Cardiac muscle cell (in vitro differentiated cells and primary cell): Measurements from ENCODE around the gene VSX1. TPM values are rescaled to one million over a fixed set of nuclear protein-coding genes. Genes with fewer than 3 reads are reported as not detected.

Experiments
- DNase-seq, 2 donors: peaks; one replicate each; pipeline versions ENCODE4 v3.0.0 to v3.0.0-alpha.2; 2010 to 2017; ENCODE audit warnings: low read depth in 1 of 2, low spot score in 1 of 2
- H3K27ac ChIP-seq: fragments of 200-600 bp; sonication (generic); 2 replicates; pipeline ENCODE4 v1.5.1; 2016
- H3K27me3 ChIP-seq: fragments of 200-600 bp; sonication (generic); 2 replicates; pipeline ENCODE4 v1.6.0; 2016; ENCODE audit warnings: control low read depth
- H3K36me3 ChIP-seq: fragments of 200-600 bp; sonication (generic); 2 replicates; pipeline ENCODE4 v1.5.1; 2016; ENCODE audit warnings: control low read depth
- H3K4me1 ChIP-seq: fragments of 200-600 bp; sonication (generic); 2 replicates; pipeline ENCODE4 v1.8.1; 2017; ENCODE audit warnings: low read depth, mild to moderate bottlenecking, mixed run types
- H3K4me3 ChIP-seq: fragments of 200-600 bp; sonication (generic); 2 replicates; pipeline ENCODE4 v1.5.1; 2016; ENCODE audit warnings: mild to moderate bottlenecking
- H3K9me3 ChIP-seq: fragments of 200-600 bp; sonication (generic); 2 replicates; pipeline ENCODE4 v1.5.1; 2017; ENCODE audit warnings: low read depth, mild to moderate bottlenecking, control low read depth
- CTCF ChIP-seq: IDR thresholded peaks from 2 replicates; pipeline ENCODE4 v1.5.1; 2012; ENCODE audit warnings: low read depth, mild to moderate bottlenecking, low read length
- polyA plus RNA-seq: library from polyadenylated mRNA; unstranded; fragments of >200 nt; fragmentation: Nextera tagmentation; extraction: Ambion mirVana; gene quantifications from 2 replicates; pipeline ENCODE4 v1.2.1, GENCODE V29; 2016
- total RNA-seq: library from RNA; depleted of rRNA; stranded (reverse); fragments of >200 nt; gene quantifications from 2 replicates; pipeline ENCODE4 v1.2.3, GENCODE V29; 2016

VSX1 gene
- total and polyA plus RNA-seq, 2 experiments from 2014 or later = not detected

GRCh38 chr20:25057234-25058050 lies 24.5 kb downstream of the VSX1 start:
- Histone ChIP-seq H3K36me3 (no peaks in the 10 kb centered on the region), H3K27me3 (peaks cover 97% of the 10 kb centered on the region), H3K27ac (no peak overlapping the region), H3K9me3 (no peaks in the 10 kb centered on the region), H3K4me1 (no peaks in the 10 kb centered on the region), H3K4me3 (peak overlapping the region; percentile 16)
- peak; percentile 50 to 55 for DNase-seq
- no peak for TF ChIP-seq CTCF

GRCh38 chr20:25056690-25057233 lies 25.2 kb downstream of the VSX1 start:
- no peaks in the 10 kb centered on the region for H3K36me3 ChIP-seq
- no peak overlapping the region for H3K27ac ChIP-seq
- no peaks in the 10 kb centered on the region for H3K4me1 ChIP-seq
- no peak for TF ChIP-seq CTCF
- H3K27me3 ChIP-seq = peaks cover 95% of the 10 kb centered on the region
- H3K4me3 ChIP-seq = peak overlapping the region; percentile 16
- H3K9me3 ChIP-seq = no peaks in the 10 kb centered on the region
- peak in 1 of 2 donors; percentile 25 for DNase-seq

GRCh38 chr20:25055711-25056495 lies 26.0 kb downstream of the VSX1 start:
- H3K4me3 ChIP-seq = no peak overlapping the region
- peak in 1 of 2 donors; percentile 12 for DNase-seq
- no peaks in the 10 kb centered on the region for H3K36me3 ChIP-seq
- H3K9me3 ChIP-seq = no peaks in the 10 kb centered on the region
- no peaks in the 10 kb centered on the region for H3K4me1 ChIP-seq
- peaks cover 95% of the 10 kb centered on the region for H3K27me3 ChIP-seq
- no peak for TF ChIP-seq CTCF
- no peak overlapping the region for H3K27ac ChIP-seq

GRCh38 chr20:25054995-25055629 lies 26.8 kb downstream of the VSX1 start:
- Histone ChIP-seq H3K27ac (no peak overlapping the region), H3K27me3 (peaks cover 92% of the 10 kb centered on the region), H3K4me3 (no peak overlapping the region), H3K4me1 (no peaks in the 10 kb centered on the region), H3K9me3 (no peaks in the 10 kb centered on the region), H3K36me3 (no peaks in the 10 kb centered on the region)
- DNase-seq = peak in 1 of 2 donors; percentile 33
- no peak for TF ChIP-seq CTCF

- Histone ChIP-seq H3K9me3 (no peaks in the 10 kb centered on the region), H3K27ac (no peak overlapping the region), H3K27me3 (peaks cover 92% of the 10 kb centered on the region), H3K4me3 (no peak overlapping the region), H3K4me1 (no peaks in the 10 kb centered on the region), H3K36me3 (no peaks in the 10 kb centered on the region)
- no peak for DNase-seq
- no peak for TF ChIP-seq CTCF
These were observed 27.7 kb downstream of the VSX1 start for GRCh38 chr20:25054096-25054820.
